ENCODE measurements around the gene ABLIM2. TPM values are rescaled to one million over a fixed set of nuclear protein-coding genes. Genes with fewer than 3 reads are reported as not detected.
A peak's percentile ranks its signal among the peaks of the same experiment; 100 is the strongest.

ABLIM2 gene
- total RNA-seq, 1 donor from 2014 or later = 18.4 TPM

DNA sequence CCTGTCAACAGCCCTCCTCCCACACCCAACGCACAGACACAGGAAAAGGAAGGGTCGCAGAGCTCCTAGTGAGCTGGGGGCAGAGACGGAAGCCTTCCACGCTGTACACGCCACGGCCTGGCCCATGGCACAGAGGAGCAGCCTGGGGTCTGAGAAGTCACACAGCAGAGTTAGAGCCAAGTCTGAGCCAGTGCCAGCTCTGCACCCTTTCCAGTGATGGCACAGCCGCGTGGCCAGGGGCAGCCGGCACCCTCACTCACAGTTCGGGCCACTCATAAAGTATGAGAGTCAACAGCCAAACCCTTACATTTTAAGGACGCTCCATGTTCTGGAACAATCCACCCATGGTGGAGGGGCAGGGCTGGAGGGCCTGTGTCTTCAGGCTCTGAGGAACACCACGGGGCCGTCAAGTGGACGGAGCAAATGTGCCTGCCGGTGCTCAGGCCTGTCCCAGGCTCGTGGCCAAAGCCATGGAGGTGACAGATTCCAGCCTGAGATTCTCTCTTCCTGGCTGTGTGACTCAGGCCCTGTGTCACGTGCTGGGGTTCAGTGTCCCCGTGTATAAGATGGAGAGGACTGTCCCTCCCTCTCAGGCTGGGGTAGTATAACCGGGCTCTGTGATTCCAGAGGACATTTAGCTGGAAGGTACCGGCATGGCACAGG lies 91.2 kb downstream of the ABLIM2 start:
- DNase-seq = no peak

GRCh38 chr4:8066336-8066931 lies 92.2 kb downstream of the ABLIM2 start:
- no peak for DNase-seq

GRCh38 chr4:8063974-8064563 lies 94.5 kb downstream of the ABLIM2 start:
- DNase-seq = no peak

DNA sequence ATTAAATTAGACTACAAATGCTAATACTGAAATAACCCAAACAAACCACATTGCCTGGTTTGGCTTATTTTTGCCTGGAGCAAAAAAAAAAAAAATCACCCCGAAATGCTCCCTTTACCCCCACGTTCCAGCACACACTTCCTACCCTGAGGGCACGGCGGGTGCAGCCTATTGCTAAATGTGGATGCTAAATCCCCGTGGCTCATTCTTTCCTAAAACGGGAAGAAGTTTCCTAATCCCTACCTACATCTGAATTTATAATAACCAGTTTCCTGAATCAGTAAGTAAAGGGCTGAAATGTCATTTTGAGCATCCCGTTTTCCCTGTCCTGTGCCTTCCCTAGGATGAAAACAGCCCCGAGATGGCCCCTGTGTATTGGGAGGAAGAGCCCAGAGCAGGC lies 97.0 kb downstream of the ABLIM2 start:
- DNase-seq = no peak

- no peak for DNase-seq
These were observed 97.5 kb downstream of the ABLIM2 start for GRCh38 chr4:8061145-8061544.

DNA sequence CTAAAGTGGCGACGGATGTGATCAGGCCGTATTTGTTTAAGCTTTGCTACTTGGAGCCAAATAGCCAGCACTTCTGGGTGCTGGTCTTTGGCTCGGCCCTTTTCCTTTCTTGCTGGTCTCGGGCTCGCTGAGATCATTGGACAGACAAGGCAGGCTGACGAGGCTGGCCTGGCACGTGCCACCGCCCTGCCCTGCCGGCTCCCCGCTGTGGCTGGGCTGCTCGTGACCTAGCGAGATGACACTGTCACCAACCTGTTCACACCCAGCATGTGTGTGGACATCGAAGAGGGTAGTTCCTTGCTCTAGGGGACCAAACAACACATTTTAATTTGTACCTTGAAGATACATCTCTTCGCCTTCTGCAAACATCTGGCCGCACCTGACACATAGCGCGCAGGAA lies 98.0 kb downstream of the ABLIM2 start:
- DNase-seq = no peak

- no peak for DNase-seq
These were observed 100.6 kb downstream of the ABLIM2 start for GRCh38 chr4:8058031-8058479.

- no peak for DNase-seq
These were observed 103.4 kb downstream of the ABLIM2 start for GRCh38 chr4:8055206-8055605.

DNA sequence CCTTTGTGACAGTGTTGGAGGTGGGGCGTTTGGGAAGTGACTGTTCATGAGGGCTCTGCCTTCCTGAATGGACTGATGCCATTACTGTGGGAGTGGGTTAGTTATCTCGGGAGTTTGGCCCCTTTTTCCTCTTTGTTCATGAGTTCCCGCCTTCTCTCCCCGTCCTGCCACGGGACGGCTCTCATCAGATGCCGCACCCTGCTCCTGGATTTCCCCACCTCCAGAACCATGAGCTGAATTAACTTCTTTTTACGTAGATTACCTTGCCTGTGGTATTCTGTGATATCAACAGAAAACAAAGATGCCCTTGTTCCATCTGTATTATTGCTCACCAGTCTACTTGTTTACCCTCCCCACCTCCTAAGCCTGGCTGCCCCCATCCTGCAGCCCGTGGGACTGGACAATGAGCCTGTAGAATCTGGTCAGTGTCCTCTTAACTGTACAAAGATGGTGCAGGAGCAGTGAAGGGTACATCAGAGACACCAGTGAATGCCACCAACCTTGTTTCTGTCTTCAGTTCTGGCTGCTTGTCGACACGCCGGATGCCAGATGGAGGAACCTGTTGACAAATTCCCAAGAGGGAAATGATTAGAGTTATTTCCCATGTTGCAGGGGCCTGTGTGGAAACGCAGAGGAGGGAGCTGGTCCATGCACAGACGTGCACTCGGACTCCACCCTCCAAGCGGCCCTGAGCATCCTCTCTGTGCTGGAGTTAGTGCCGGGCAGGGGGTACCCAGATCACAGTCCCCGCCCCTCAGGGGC lies 104.7 kb downstream of the ABLIM2 start:
- no peak for DNase-seq

GRCh38 chr4:8052160-8052691 lies 106.4 kb downstream of the ABLIM2 start:
- DNase-seq = no peak

- DNase-seq = no peak
These were observed 107.0 kb downstream of the ABLIM2 start for GRCh38 chr4:8051644-8052043.

- peak; percentile 49 for DNase-seq
These were observed 107.9 kb downstream of the ABLIM2 start for GRCh38 chr4:8050555-8051206.

DNA sequence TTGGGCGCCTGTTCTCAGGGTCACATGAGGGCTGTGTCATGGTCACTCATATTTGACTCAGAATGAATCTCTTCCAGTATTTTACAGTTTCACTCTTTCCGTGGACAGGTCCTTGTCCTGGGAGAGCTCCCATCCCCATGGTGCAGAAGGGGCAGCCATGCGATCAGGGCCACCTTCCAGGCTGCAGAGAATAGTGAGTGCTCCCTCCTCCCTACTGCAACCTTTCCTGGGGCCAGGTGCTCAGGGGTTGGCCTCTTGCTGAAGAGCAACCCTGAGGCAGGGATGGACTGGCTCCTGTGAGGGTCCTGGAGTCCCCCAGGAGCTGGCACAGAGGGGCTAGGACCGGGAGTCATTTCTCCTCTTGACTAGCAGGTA lies 108.4 kb downstream of the ABLIM2 start:
- DNase-seq = no peak

DNA sequence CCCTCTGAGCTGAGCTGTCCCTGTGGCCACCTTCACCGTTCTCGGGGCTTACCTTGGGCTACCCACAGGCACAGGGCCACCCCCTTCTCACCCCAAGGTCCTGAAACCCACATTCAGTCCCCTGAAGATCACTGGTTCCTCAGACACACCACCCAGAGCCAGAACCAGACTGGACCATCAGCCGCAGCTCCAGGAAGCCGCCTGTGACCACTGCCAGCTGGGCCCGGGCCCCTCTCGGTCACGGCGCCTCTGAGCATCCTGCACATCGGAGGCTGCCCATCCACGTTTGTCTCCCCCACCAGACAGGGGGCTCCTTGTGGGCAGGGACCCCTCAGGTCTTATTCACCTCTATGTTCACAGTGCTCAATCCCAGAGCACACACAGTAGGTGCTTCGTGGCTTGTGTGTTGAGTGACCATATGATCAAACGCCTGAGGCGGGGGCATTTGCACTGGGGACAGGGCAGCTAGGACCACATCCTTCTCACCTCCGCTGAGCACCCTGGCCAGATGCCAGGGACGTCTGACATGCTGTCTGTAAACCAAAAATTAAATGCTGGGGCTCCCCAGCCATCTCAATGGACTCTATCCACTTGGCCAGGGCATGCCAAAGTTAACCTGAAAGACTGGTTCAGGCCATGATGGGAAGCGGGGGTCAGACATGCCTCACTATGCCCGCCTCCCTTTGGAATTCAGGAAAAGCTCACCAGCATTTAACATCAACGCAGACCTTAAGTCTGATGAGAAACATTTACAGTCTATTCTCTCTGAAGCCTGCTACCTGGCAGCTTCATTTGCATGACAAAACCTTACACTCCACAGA lies 109.5 kb downstream of the ABLIM2 start:
- DNase-seq = no peak

- DNase-seq = no peak
These were observed 110.6 kb downstream of the ABLIM2 start for GRCh38 chr4:8047837-8048678.

- peak; percentile 65 for DNase-seq
These were observed 111.6 kb downstream of the ABLIM2 start for GRCh38 chr4:8046925-8047541.

DNA sequence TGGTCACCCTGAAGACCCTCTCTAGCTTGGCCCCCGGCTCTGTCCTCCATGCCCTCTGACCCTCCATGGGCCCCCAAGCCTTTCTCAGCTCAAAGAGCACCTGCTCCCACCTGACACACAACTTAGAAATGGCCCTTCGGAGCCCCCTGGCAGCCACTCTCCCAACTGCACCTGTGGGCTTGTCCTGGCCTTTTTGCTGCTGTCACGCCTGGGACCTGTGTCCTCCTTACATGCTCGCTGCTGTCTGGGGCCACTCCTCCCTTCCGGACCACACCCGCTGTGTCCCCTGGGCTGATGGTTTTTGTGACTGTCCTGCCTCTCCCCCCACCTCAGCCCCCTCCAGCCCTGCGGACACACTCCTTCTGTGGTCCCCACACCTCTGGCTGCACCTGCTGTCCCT lies 112.7 kb downstream of the ABLIM2 start:
- no peak for DNase-seq

GRCh38 chr4:8044699-8045098 lies 113.9 kb downstream of the ABLIM2 start:
- no peak for DNase-seq

- no peak for DNase-seq
These were observed 114.4 kb downstream of the ABLIM2 start for GRCh38 chr4:8044244-8044643.

GRCh38 chr4:8043596-8043995 lies 115.0 kb downstream of the ABLIM2 start:
- no peak for DNase-seq
